Kidney (tissue), 14 donors: ENCODE results near the gene ZNF610. TPM values are rescaled to one million over a fixed set of nuclear protein-coding genes. Genes with fewer than 3 reads are reported as not detected.
"Not testable (repeated sequence)": the region's sequence is repeated elsewhere in the genome, so short reads cannot be mapped to it uniquely, and the experiment has no call there.

ENCODE experiments used
- DNase-seq, 5 donors: peaks; one replicate each; pipeline ENCODE4 v3.0.0-alpha.2; 2013 to 2020
- FAIRE-seq: peaks from 2 replicates; lab custom pipeline; 2012; peaks lifted over from hg19 to GRCh38; lab: Jason Lieb, UNC
- H3K27ac ChIP-seq, 2 donors: one replicate each; pipeline ENCODE4 v1.7.0; 2013; ENCODE audit warnings: low read depth in 2 of 2, low read length in 2 of 2, inconsistent platforms in 1 of 2
- H3K27me3 ChIP-seq: one replicate; pipeline ENCODE4 v1.7.1; 2013; ENCODE audit warnings: low read length, inconsistent platforms; ENCODE audit not compliant: control insufficient read depth, insufficient read depth
- H3K36me3 ChIP-seq, 3 donors: one replicate each; pipeline versions ENCODE4 v1.7.0 to v1.7.1; 2013; ENCODE audit warnings: low read length in 3 of 3, control low read depth in 1 of 3, inconsistent platforms in 1 of 3; ENCODE audit not compliant: insufficient read depth in 3 of 3, control insufficient read depth in 2 of 3
- H3K4me1 ChIP-seq, 3 donors: one replicate each; pipeline versions ENCODE4 v1.7.0 to v1.7.1; 2013; ENCODE audit warnings: low read length in 3 of 3, inconsistent platforms in 1 of 3, low read depth in 1 of 3; ENCODE audit not compliant: control insufficient read depth in 2 of 3, insufficient read depth in 2 of 3
- H3K4me3 ChIP-seq, 3 donors: one replicate each; pipeline versions ENCODE4 v1.7.0 to v1.8.1; 2013; ENCODE audit warnings: low read length in 3 of 3, control low read depth in 1 of 3, inconsistent platforms in 1 of 3
- H3K9ac ChIP-seq, 3 donors: one replicate each; pipeline versions ENCODE4 v1.7.0 to v1.7.1; 2013; ENCODE audit warnings: low read length in 3 of 3, control low read depth in 1 of 3, inconsistent platforms in 1 of 3
- H3K9me3 ChIP-seq, 3 donors: one replicate each; pipeline versions ENCODE4 v1.7.0 to v1.7.1; 2013; ENCODE audit warnings: low read length in 3 of 3, control low read depth in 1 of 3, inconsistent platforms in 1 of 3; ENCODE audit not compliant: control insufficient read depth in 2 of 3, insufficient read depth in 1 of 3
- CTCF ChIP-seq: IDR thresholded peaks from 3 replicates; pipeline ENCODE4 v1.5.1; 2012; ENCODE audit warnings: mild to moderate bottlenecking, moderate library complexity, borderline replicate concordance; ENCODE audit not compliant: insufficient read depth; ENCODE audit errors: extremely low read depth
- intact Hi-C: fragments of 100-400 bp; cut with DNase I; formaldehyde crosslinking; loops from one replicate; pipeline ENCODE4 v1.11.1; 2022
- polyA plus RNA-seq: library from polyadenylated mRNA; stranded (reverse); fragments of 350-450 nt; fragmentation: Illumina TruSeq; extraction: RNeasy Lipid Tissue Mini Kit (QIAGEN cat#74804); gene quantifications from one replicate; pipeline ENCODE4 v1.2.3, GENCODE V29; 2014; ENCODE audit warnings: low read depth, low replicate concordance; ENCODE audit not compliant: insufficient read depth
- total RNA-seq: library from RNA; stranded (reverse); fragmentation: NEBNext Ultra II Directional; extraction: Animal tissue kit (Norgen Biotek cat#: 25700); gene quantifications from one replicate; pipeline ENCODE4 v1.2.1, GENCODE V29; 2021
- donor health status: control.
- donor health status: control.
- donor health status: control.
- donor health status: control.
- donor health status: control.
- donor health status: DM: yes; HTN: yes; CAD: no.
- donor health status: Normal renal cell carcinoma (clear cell type).

ZNF610 gene
- total and polyA plus RNA-seq, 2 donors from 2014 or later, result 4.2 to 4.9 TPM

- peaks cover 0 to 4% (median 0%) of the 10 kb centered on the region in 3 donors for H3K36me3 ChIP-seq
- peak overlapping the region; percentile 80 to 89 (median 86) for H3K4me3 ChIP-seq
- intact Hi-C loops, result no loop called here
- peak in 4 of 5 donors; percentile 17 to 57 (median 50) for DNase-seq
- no peak for TF ChIP-seq CTCF
- H3K9ac ChIP-seq, result peak overlapping the region; percentile 72 to 86 (median 85)
- no peaks in the 10 kb centered on the region for H3K27me3 ChIP-seq
- H3K9me3 ChIP-seq, result peaks cover 0 to 17% (median 4%) of the 10 kb centered on the region in 3 donors
- peak overlapping the region in 1 of 2 donors; percentile 8 for H3K27ac ChIP-seq
- FAIRE-seq, result no peak
- peaks cover 0 to 2% (median 0%) of the 10 kb centered on the region in 3 donors for H3K4me1 ChIP-seq
Observed at GRCh38 chr19:52336791-52337381, 843 bp downstream of the ZNF610 start.

- H3K27ac ChIP-seq, intact Hi-C loops, H3K27me3 ChIP-seq, DNase-seq, H3K4me1 ChIP-seq, H3K4me3 ChIP-seq, H3K36me3 ChIP-seq, FAIRE-seq, H3K9ac ChIP-seq, H3K9me3 ChIP-seq: not testable (repeated sequence)
Observed at GRCh38 chr19:52339022-52339421, 3.0 kb downstream of the ZNF610 start.

GRCh38 chr19:52343548-52343947, 7.5 kb downstream of the ZNF610 start:
- Histone ChIP-seq H3K4me3 (no peak overlapping the region), H3K27ac (no peak overlapping the region), H3K9me3 (no peaks in the 10 kb centered on the region), H3K27me3 (no peaks in the 10 kb centered on the region), H3K9ac (no peak overlapping the region), H3K36me3 (peaks cover 2 to 11% (median 2%) of the 10 kb centered on the region in 3 donors), H3K4me1 (peaks cover 0 to 2% (median 0%) of the 10 kb centered on the region in 3 donors)
- peak; percentile 59 for TF ChIP-seq CTCF
- no peak for FAIRE-seq
- DNase-seq, result peak in 4 of 5 donors; percentile 85 to 95 (median 89)
- intact Hi-C loops, result no loop called here

- no peaks in the 10 kb centered on the region for H3K9me3 ChIP-seq
- DNase-seq, result no peak
- peaks cover 0 to 2% (median 0%) of the 10 kb centered on the region in 3 donors for H3K4me1 ChIP-seq
- no peak overlapping the region for H3K27ac ChIP-seq
- no peaks in the 10 kb centered on the region for H3K27me3 ChIP-seq
- no peak overlapping the region for H3K4me3 ChIP-seq
- TF ChIP-seq CTCF, result no peak
- H3K36me3 ChIP-seq, result peaks cover 2 to 22% (median 2%) of the 10 kb centered on the region in 3 donors
- intact Hi-C loops, result no loop called here
- no peak for FAIRE-seq
- no peak overlapping the region for H3K9ac ChIP-seq
Observed at GRCh38 chr19:52345162-52345561, 9.1 kb downstream of the ZNF610 start.
